Stimulated activated CD8-positive, alpha-beta memory T cell treated with anti-CD3 and anti-CD28 coated beads, Interleukin-12 subunit alpha, Interleukin-12 subunit beta, amount 100 ng/mL, for 4 hours (primary cell): ENCODE data around the gene CFAP410.
"Not testable (repeated sequence)": the region's sequence is repeated elsewhere in the genome, so short reads cannot be mapped to it uniquely, and the experiment has no call there.

ENCODE experiments used
- DNase-seq: peaks from one replicate; pipeline ENCODE4 v3.0.0-alpha.2; 2020; ENCODE audit warnings: low read depth

CFAP410 gene

DNA sequence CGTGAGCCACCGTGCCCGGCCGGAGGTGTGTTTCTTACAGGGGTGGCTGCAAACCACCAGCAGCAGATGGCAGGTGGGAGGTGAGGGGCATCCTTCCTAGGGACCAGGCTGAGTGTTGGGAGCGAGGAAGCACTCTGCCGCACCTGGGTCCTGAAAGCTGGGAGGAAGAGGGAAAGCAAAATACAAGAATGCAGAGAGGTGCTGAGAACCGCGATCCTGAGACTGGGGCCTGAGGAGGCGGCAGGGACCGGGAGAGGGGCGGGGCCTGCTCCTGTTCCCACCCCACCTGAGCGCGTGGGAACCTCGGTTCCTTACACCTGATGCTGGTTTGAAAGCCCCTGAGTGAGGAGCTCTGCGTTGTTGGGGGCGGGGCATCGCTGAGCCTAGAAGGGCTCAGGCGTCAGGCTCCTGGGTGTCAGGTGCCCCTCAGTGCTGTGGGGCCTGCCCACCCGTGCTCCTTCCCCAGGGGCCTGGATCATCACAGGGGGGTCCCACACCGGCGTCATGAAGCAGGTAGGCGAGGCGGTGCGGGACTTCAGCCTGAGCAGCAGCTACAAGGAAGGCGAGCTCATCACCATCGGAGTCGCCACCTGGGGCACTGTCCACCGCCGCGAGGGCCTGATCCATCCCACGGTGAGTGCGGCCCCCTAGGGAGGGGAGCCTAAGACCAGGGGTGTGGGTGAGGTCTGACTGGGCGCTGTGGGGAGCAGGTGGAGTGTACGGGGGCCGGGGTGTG, 29.7 kb upstream of the CFAP410 start:
- no peak for DNase-seq

DNA sequence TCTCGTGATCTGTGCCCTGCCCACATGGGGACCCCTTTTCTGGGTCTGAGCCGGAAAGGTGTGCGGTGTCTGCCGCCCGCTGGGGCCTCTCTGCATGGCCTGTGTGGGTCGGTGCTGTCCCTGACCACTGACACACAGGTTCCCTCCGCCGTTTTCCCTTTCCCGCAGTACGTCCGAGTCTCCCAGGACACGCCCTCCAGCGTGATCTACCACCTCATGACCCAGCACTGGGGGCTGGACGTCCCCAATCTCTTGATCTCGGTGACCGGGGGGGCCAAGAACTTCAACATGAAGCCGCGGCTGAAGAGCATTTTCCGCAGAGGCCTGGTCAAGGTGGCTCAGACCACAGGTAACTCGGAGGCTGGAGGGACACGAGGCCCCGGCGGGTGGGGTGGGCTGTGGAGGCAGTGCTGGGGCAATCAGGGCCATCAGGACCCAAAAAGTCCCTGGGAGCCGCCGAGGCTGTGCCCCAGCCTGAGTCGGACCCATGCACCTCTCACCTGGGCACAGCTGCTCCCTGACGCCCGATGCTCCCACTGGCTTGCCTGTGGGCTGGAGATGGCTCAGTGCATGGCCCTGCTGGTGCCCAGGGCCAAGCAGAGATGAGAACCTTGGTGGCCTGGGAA, 27.5 kb upstream of the CFAP410 start:
- no peak for DNase-seq

- DNase-seq: no peak
Measured at GRCh38 chr21:44365967-44366585, 26.9 kb upstream of the CFAP410 start.

DNA sequence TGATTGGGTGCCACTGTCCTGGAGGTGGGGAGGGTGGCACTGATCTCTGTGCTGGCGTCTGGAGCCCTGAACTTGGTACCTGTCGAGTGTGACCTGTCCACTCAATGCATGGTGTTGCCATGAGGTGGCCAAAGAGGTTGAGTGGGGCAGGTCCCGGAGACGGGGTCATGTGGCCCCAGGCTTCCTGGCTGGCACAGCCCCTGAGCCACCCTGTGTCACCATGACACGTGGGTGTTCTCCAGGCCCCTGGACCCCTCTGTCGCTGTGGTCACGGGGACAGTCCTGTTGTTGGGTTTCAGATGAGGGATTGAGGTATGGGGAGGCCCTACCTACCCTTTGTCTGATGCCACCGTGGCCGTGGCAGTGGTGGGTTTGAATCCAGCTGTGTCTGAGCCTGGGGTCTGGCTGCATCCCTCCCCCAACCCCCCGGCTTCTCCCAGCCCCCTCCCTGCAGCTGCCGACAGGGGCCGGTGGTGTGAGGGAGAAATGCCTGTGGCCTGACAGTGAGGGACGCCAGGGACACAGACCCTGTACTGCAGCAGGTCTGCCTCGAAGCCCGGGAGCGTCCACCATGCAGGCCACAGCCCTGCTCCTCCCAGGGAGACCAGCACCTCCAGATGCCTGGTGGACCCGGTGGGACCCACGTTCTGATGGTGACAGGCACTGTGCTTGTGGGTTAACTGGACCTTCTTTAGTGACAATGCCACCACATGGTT, 26.2 kb upstream of the CFAP410 start:
- no peak for DNase-seq

GRCh38 chr21:44364151-44365053, 25.2 kb upstream of the CFAP410 start:
- no peak for DNase-seq

GRCh38 chr21:44363278-44363677, 24.1 kb upstream of the CFAP410 start:
- DNase-seq: no peak

GRCh38 chr21:44361903-44362302, 22.7 kb upstream of the CFAP410 start:
- DNase-seq: not testable (repeated sequence)

GRCh38 chr21:44360159-44360558, 21.0 kb upstream of the CFAP410 start:
- no peak for DNase-seq

- DNase-seq: no peak
Measured at GRCh38 chr21:44359396-44359795, 20.2 kb upstream of the CFAP410 start.

DNA sequence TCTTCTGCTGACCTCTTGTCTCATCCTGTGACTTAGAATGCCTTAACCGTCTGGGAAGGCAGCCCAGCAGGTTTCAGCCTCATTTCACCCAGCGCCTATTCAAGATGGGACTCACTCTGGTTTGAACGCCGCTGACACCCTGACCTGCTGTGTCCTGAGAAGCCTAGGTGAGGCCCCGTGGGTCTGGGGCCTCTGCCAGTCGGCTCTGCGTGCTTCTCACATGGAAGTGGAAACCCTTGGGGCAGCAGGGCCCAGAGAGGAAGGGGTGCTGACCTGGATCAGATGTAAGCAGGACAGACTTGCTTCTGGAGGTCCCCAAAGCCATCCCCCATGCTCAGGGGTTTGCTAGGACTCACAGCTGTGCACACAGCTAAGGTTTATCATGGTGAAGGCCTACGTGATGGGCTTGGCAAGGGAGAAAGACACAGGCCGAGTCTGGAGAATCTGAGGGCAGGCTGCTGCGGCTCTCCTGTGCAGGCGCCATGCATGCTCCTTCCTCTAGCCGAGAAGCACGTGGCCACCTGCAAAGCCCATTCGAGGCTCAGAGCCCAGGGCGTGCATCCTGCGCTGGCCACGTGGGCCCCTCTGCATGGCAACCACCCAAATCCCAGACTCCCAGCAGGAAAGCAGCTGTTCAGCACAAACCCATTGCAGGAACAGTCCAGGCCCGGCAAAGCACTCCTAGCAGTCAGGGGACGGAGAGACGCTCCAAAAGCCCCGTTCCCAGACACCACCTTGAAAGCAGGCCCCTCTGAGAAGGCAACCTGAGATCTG, 18.1 kb upstream of the CFAP410 start:
- no peak for DNase-seq

DNA sequence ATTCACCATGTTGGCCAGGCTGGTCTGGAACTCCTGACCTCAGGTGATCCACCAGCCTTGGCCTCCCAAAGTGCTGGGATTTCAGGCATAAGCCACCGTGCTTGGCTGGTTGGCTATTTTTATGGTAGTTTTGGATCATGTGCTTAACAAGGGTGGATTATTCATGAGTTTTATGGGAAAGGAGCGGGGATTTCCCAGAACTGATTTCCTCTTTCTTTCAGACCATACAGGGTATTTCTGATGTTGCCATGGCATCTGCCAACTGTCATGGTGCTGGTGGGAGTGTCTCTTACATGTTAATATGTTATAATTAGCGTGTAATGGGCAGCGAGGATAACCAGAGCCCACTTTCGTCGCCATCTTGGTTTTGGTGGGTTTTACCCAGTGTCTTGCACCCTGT, 17.4 kb upstream of the CFAP410 start:
- no peak for DNase-seq

GRCh38 chr21:44356160-44356559, 17.0 kb upstream of the CFAP410 start:
- DNase-seq: no peak

DNA sequence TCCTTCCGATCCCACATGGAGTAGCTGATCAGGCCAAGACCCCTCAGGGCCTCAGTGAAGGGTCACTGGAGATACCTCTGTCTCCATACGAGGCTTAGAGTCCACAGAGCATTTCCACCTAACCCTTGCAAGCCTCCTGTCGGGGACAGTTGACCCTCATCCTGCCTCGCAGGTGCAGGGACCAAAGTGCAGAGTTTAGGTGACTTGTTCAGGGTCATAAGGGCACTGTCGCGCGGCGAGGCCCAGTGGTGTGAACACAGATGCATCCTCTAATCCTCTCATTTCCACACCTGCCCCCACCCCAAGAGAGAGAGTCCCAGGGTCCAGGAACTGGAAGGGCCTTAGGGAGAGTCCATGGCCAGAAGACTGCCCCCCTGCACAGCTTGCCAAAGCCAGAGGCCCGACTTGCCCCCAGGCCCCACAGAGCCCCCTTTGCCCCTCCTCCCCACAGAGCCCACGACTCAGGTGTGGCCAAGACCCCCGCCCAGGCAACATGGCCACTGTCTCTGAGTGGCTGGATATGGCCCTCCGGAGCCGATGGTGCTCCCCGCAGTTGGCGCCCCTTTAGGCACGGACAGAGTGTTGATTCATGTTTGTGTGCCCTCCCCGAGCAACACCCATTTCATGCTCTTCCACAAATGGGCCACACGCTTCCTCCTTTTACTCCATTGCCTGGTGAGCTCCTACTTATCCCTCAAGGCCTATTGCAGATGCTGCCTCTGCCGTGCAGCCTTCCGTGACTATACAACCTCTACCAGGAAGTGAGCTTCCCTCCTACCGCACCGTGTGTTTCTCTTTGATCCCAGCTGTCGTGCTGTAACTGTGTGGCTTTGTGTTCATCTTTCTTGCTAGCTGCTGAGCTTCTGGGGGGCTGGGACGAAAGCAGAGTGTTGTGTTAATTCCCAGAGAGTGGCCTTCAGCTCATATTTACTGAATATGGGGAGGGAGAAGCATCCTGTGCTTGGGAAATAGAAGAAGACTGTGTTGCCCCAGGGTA, 15.9 kb upstream of the CFAP410 start:
- DNase-seq: no peak

GRCh38 chr21:44354001-44354405, 14.8 kb upstream of the CFAP410 start:
- DNase-seq: no peak

GRCh38 chr21:44353191-44353970, 14.2 kb upstream of the CFAP410 start, which contains the start of gene TRPM2:
Gene TRPM2 (plus strand): TSS chr21:44353621. CDS start chr21:44353701, 80 bp downstream.
- peak; percentile 21 for DNase-seq

- DNase-seq: no peak
Measured at GRCh38 chr21:44352253-44352860, 13.2 kb upstream of the CFAP410 start.

DNA sequence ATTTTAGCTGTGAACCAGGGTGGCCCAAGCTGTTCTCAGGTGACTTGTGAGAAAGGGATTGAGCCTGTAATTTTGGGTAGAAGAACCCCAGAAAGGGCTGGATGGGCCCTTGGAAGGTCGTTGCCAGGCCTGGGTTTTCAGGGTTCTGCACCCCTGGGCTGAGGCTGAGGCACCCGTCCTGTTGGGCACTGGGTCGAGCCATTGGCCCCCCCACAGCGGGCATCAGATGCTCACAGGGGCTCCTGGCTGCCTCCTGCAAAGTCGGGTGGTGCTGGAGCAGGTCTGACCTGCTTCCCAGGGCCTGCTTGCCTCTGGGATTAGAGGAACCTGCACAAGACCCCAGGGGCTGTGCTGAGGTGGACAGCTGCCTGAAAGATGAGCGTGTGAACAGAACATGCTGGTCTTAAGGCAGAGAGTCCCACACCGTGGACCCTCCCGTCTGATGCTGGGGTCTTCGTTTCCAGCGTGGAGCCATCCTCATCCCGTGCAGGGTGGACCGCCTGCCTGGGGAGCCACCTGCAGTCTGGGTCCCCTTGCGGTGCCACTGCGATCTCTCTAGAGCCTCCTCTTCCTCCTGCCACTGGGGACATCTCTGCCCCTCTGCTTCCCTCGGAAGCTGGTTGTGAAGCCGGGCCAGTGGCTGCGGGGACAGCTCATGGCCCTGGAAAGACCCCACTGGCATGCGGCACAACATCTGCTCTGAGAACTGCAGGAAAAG, 12.5 kb upstream of the CFAP410 start:
- no peak for DNase-seq
